ENCODE results near the gene UROC1. TPM values are rescaled to one million over a fixed set of nuclear protein-coding genes. Genes with fewer than 3 reads are reported as not detected.

UROC1 gene
- not detected for total RNA-seq

- Histone ChIP-seq H3K36me3 (no peaks in the 10 kb centered on the region), H3K4me1 (peaks cover 0 to 4% (median 0%) of the 10 kb centered on the region in 4 donors), H3K4me3 (no peak within 1 kb of the TSS), H3K27ac (no peak within 1 kb of the TSS), H3K9me3 (no peaks in the 10 kb centered on the region), H3K27me3 (no peaks in the 10 kb centered on the region)
- 81 to 92% methylated on average over 9 to 12 of the region's 16 CpGs for WGBS, 2 donors
- DNase-seq (ENCODE audit: low spot score in 2 of 2): no peak
- no peak for TF ChIP-seq EP300 (IDR thresholded peaks at IDR 0.05)
- no peak for TF ChIP-seq POLR2A (IDR thresholded peaks at IDR 0.05)
- TF ChIP-seq, protein P1, sequence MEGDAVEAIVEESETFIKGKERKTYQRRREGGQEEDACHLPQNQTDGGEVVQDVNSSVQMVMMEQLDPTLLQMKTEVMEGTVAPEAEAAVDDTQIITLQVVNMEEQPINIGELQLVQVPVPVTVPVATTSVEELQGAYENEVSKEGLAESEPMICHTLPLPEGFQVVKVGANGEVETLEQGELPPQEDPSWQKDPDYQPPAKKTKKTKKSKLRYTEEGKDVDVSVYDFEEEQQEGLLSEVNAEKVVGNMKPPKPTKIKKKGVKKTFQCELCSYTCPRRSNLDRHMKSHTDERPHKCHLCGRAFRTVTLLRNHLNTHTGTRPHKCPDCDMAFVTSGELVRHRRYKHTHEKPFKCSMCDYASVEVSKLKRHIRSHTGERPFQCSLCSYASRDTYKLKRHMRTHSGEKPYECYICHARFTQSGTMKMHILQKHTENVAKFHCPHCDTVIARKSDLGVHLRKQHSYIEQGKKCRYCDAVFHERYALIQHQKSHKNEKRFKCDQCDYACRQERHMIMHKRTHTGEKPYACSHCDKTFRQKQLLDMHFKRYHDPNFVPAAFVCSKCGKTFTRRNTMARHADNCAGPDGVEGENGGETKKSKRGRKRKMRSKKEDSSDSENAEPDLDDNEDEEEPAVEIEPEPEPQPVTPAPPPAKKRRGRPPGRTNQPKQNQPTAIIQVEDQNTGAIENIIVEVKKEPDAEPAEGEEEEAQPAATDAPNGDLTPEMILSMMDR (IDR thresholded peaks at IDR 0.05): no peak
Measured at GRCh38 chr3:126517291-126517951, at the start of gene UROC1. Gene UROC1, minus strand, starts transcription at chr3:126517773. Its CDS starts 54 bp downstream, at chr3:126517719.

DNA sequence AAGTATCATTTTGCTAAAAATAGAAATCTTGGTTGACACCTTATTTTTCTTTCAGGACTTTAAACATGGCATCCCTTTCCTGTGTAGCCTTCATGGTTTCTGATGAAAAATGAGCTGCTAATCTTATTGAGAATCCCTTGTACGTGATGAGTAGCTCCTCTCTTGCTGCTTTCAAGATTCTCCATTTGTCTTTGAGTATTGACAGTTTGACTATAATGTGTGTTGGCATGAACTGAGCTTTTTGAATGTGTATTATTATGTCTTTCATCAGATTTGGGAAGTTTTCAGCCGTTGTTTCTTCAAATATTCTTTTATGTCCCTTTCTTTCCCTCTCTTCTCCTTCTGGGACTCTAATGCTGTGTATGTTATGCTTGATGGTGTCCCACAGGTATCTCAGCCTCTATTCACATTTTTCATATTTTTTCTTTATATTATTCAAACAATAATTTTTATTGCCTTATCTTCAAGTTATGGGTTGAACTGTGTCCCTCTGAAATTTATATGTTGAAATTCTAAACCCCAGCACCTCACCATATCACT is 45.2 kb upstream of the UROC1 start:
- Histone ChIP-seq H3K4me1 (no peaks in the 10 kb centered on the region), H3K27ac (no peak overlapping the region), H3K27me3 (no peaks in the 10 kb centered on the region), H3K36me3 (no peaks in the 10 kb centered on the region), H3K4me3 (no peak overlapping the region), H3K9me3 (peaks cover 0 to 25% (median 0%) of the 10 kb centered on the region in 4 donors)
- no peak for DNase-seq (ENCODE audit: low spot score in 2 of 2)
- WGBS, 2 donors: 81 to 82% methylated on average over 2 of the region's 2 CpGs
- TF ChIP-seq EP300 (IDR thresholded peaks at IDR 0.05) (no peak), POLR2A (IDR thresholded peaks at IDR 0.05) (no peak)
- TF ChIP-seq, protein P1 (IDR thresholded peaks at IDR 0.05): no peak

DNA sequence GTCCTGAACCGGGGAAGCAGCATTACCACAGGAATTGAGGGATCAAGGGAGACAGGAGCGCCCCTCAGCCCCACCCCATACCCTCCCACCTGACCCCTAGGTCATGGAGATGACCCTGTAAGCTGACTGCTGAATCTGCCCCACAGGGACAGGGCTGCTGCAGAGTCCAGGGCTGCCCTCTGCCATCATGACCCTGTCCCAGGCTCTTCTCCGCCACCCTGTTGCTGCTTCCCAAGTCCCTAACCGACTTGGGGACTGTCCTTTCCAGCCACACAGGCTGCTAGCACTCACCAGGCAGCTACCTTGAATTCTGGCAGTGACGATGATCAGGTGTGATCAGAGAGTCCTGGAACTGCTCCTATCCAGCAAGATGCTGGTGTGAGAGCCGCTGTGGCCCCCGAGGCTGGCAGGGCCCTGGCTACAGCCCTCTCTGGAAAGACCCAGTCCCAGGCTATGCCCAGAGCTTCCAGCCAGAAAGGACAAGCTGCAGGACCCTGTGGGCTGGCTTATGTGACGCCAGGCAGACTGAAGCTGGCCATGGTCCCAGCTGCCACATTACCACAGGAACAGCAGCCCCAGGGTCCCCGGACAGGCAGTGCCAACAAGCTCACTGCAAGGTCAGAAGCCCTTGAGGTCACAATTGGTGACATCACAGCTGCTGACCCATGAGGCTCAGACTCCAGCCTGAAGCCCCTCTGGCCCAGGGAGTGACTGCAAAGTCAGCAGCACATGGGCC is 40.9 kb upstream of the UROC1 start, which contains the start of gene C3orf22:
TSS of gene C3orf22 (minus strand) at position 597 of the 736 bp plus-strand sequence. CDS start 5,542 bp downstream, outside the sequence.
- TF ChIP-seq EP300 (IDR thresholded peaks at IDR 0.05) (no peak), POLR2A (IDR thresholded peaks at IDR 0.05) (no peak)
- TF ChIP-seq, protein P1 (IDR thresholded peaks at IDR 0.05): no peak
- Histone ChIP-seq H3K9me3 (peaks cover 0 to 19% (median 0%) of the 10 kb centered on the region in 4 donors), H3K36me3 (no peaks in the 10 kb centered on the region), H3K4me1 (no peaks in the 10 kb centered on the region), H3K27ac (no peak within 1 kb of the TSS), H3K4me3 (no peak within 1 kb of the TSS), H3K27me3 (no peaks in the 10 kb centered on the region)
- 65 to 70% methylated on average over 8 of the region's 9 CpGs for WGBS, 2 donors
- no peak for DNase-seq (ENCODE audit: low spot score in 2 of 2)

- no peaks in the 10 kb centered on the region for H3K4me1 ChIP-seq
- WGBS, 2 donors: 62 to 68% methylated on average over 4 to 6 of the region's 6 CpGs
- TF ChIP-seq, protein P1 (IDR thresholded peaks at IDR 0.05): no peak
- TF ChIP-seq EP300 (IDR thresholded peaks at IDR 0.05): no peak
- no peak for TF ChIP-seq POLR2A (IDR thresholded peaks at IDR 0.05)
Measured at GRCh38 chr3:126557761-126558160, 40.2 kb upstream of the UROC1 start.

DNA sequence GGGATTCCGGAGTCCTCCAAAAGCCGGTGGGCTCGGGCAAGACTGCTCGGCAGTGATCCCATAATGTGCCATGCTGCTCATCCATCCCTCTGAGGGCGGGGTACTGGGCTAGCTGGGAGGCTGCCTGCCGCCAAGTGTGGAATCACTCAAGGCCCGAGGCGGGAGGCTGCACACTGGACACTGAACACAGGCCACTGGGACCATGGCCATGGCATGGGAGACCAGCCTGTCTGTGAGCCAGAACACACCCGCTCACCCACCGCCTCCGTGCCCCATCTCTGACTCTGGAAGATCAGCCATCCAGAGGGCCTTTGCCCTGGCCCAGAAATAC is 39.8 kb upstream of the UROC1 start:
- DNase-seq (ENCODE audit: low spot score in 2 of 2): no peak
- 90 to 93% methylated on average over 10 to 11 of the region's 11 CpGs for WGBS, 2 donors
- no peaks in the 10 kb centered on the region for H3K4me1 ChIP-seq

More at GRCh38 chr3:126557761-126558160, 40.2 kb upstream of the UROC1 start:
- no peak overlapping the region for H3K4me3 ChIP-seq
- peaks cover 0 to 12% (median 0%) of the 10 kb centered on the region in 4 donors for H3K9me3 ChIP-seq
- DNase-seq (ENCODE audit: low spot score in 2 of 2): no peak
- no peaks in the 10 kb centered on the region for H3K27me3 ChIP-seq
- H3K36me3 ChIP-seq: no peaks in the 10 kb centered on the region
- H3K27ac ChIP-seq: no peak overlapping the region

More for the DNA sequence above, 39.8 kb upstream of the UROC1 start:
- Histone ChIP-seq H3K27ac (no peak overlapping the region), H3K27me3 (no peaks in the 10 kb centered on the region), H3K9me3 (peaks cover 0 to 8% (median 0%) of the 10 kb centered on the region in 4 donors), H3K4me3 (no peak overlapping the region), H3K36me3 (no peaks in the 10 kb centered on the region)
- TF ChIP-seq, protein P1 (IDR thresholded peaks at IDR 0.05): no peak
- TF ChIP-seq EP300 (IDR thresholded peaks at IDR 0.05): no peak
- no peak for TF ChIP-seq POLR2A (IDR thresholded peaks at IDR 0.05)
